Spleen (tissue), 7 donors: ENCODE results near the gene EDIL3.

Experiments used
- POLR2A ChIP-seq, 3 donors: fragments of 450-650 bp; IDR thresholded peaks; one replicate each; pipeline ENCODE4 v1.5.1; 2017; ENCODE audit warnings: antibody characterized with exemption in 3 of 3, mild to moderate bottlenecking in 1 of 3
- POLR2AphosphoS5 ChIP-seq, 3 donors: sonication (generic); formaldehyde crosslinking; IDR thresholded peaks; one replicate each; pipeline ENCODE4 v1.5.1; 2017; ENCODE audit warnings: antibody characterized with exemption in 3 of 3
- TF ChIP-seq, protein P1 (sequence below), 11 experiments: fragments of 200-600 bp in 7 of 11; fragments of 450-650 bp in 4 of 11; sonication (generic) in 4 of 11; IDR thresholded peaks in 8 of 11; conservative IDR thresholded peaks in 3 of 11; 1 replicate in 7 of 11; 2 replicates in 4 of 11; pipeline versions ENCODE4 v1.4.0 to v1.8.0; 2016 to 2021; ENCODE audit warnings: antibody characterized with exemption in 11 of 11, inconsistent platforms in 4 of 11, mild to moderate bottlenecking in 1 of 11
- donor health status: DM: no; HTN: no; CAD: no; lungs with moderate emphysema.
- donor health status: DM: no; HTN: no; CAD: no.
- donor health status: DM: no; HTN: no; CAD: no.

DNA sequence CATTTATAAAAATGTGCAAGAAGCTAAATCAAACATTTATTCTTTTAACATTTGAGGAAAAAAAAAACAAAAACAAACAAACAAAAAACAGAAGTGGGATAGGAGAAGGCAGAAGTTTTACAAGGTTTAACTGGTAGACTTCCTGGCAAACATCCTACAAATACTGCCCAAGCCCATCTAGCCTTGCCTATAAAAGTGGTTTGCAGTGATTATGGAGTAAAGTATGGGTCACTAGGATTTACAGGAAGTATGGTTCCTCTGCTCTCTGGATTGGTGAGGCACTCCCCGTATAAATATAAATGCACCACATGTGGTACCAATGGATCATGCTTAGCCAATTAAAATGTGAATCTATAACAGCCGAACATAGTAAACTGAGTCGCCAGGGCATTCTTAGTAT, 291.9 kb downstream of the EDIL3 start:
- TF ChIP-seq, protein P1, sequence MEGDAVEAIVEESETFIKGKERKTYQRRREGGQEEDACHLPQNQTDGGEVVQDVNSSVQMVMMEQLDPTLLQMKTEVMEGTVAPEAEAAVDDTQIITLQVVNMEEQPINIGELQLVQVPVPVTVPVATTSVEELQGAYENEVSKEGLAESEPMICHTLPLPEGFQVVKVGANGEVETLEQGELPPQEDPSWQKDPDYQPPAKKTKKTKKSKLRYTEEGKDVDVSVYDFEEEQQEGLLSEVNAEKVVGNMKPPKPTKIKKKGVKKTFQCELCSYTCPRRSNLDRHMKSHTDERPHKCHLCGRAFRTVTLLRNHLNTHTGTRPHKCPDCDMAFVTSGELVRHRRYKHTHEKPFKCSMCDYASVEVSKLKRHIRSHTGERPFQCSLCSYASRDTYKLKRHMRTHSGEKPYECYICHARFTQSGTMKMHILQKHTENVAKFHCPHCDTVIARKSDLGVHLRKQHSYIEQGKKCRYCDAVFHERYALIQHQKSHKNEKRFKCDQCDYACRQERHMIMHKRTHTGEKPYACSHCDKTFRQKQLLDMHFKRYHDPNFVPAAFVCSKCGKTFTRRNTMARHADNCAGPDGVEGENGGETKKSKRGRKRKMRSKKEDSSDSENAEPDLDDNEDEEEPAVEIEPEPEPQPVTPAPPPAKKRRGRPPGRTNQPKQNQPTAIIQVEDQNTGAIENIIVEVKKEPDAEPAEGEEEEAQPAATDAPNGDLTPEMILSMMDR (IDR thresholded peaks at IDR 0.05 in 8 of 11, conservative IDR thresholded peaks at IDR 0.05 in 3 of 11) = no peak
- no peak for TF ChIP-seq POLR2A (IDR thresholded peaks at IDR 0.05)
- no peak for TF ChIP-seq POLR2AphosphoS5 (IDR thresholded peaks at IDR 0.05)
